GM12878 (cell line): Measurements from ENCODE around the gene CFAP45.

Experiments
- CTCF ChIP-seq, 3 experiments: IDR thresholded peaks in 2 of 3; conservative IDR thresholded peaks in 1 of 3; 2 replicates each; pipeline ENCODE4 v1.5.1; 2011; ENCODE audit warnings: low read depth in 3 of 3, low read length in 3 of 3, mild to moderate bottlenecking in 3 of 3, control low read depth in 2 of 3, moderate library complexity in 2 of 3, inconsistent platforms in 1 of 3, mixed read lengths in 1 of 3; ENCODE audit not compliant: control insufficient read depth in 2 of 3, insufficient read depth in 1 of 3; ENCODE audit errors: extremely low read depth in 1 of 3
- MYC ChIP-seq: IDR thresholded peaks from 2 replicates; pipeline ENCODE4 v1.6.1; 2011; ENCODE audit warnings: mild to moderate bottlenecking, low read length, moderate library complexity, inconsistent platforms; ENCODE audit not compliant: insufficient read depth, insufficient replicate concordance, insufficient read length, severe bottlenecking

GRCh38 chr1:159828176-159828575 lies 71.8 kb downstream of the CFAP45 start:
- TF ChIP-seq MYC (no peak), CTCF (IDR thresholded peaks at IDR 0.05 in 2 of 3, conservative IDR thresholded peaks at IDR 0.05 in 1 of 3; ENCODE audit: control insufficient read depth in 2 of 3, extremely low read depth in 1 of 3, insufficient read depth in 1 of 3, low read depth in 3 of 3, low read length in 3 of 3) (no peak)
